ENCODE data around the gene ADAMTS1. TPM values are rescaled to one million over a fixed set of nuclear protein-coding genes. Genes with fewer than 3 reads are reported as not detected.
A peak's percentile ranks its signal among the peaks of the same experiment; 100 is the strongest.

The ADAMTS1 gene
- total and polyA plus RNA-seq, 4 donors, result 39.3 to 750 (median 324) TPM

GRCh38 chr21:26804895-26805609 is 40.2 kb downstream of the ADAMTS1 start:
- no peaks in the 10 kb centered on the region for H3K27me3 ChIP-seq (ENCODE audit: control insufficient read depth in 1 of 2, insufficient read depth in 2 of 2, low read length in 1 of 2)
- peaks cover 0 to 9% of the 10 kb centered on the region in 2 donors for H3K4me1 ChIP-seq (ENCODE audit: control insufficient read depth in 1 of 2, insufficient read depth in 2 of 2, low read length in 2 of 2)
- no peaks in the 10 kb centered on the region for H3K36me3 ChIP-seq (ENCODE audit: control insufficient read depth in 1 of 2, insufficient read depth in 2 of 2, low read length in 1 of 2)
- H3K27ac ChIP-seq (ENCODE audit: low read depth in 1 of 2, low read length in 2 of 2), result no peak overlapping the region
- DNase-seq (no peak), ATAC-seq (ENCODE audit: low FRiP score) (no peak)
- WGBS, 2 donors, result 58 to 74% methylated on average over 5 of the region's 5 CpGs
- no peak overlapping the region for H3K4me3 ChIP-seq (ENCODE audit: low read length in 2 of 2)
- H3K9me3 ChIP-seq (ENCODE audit: control insufficient read depth, low read length), result no peaks in the 10 kb centered on the region
- intact Hi-C loops (cut with DNase I), result no loop called here

GRCh38 chr21:26801498-26801897 is 43.7 kb downstream of the ADAMTS1 start:
- Histone ChIP-seq H3K36me3 (ENCODE audit: control insufficient read depth in 1 of 2, insufficient read depth in 2 of 2, low read length in 1 of 2) (no peaks in the 10 kb centered on the region), H3K9me3 (ENCODE audit: control insufficient read depth, low read length) (no peaks in the 10 kb centered on the region), H3K27me3 (ENCODE audit: control insufficient read depth in 1 of 2, insufficient read depth in 2 of 2, low read length in 1 of 2) (no peaks in the 10 kb centered on the region), H3K4me3 (ENCODE audit: low read length in 2 of 2) (no peak overlapping the region), H3K4me1 (ENCODE audit: control insufficient read depth in 1 of 2, insufficient read depth in 2 of 2, low read length in 2 of 2) (peaks cover 0 to 9% of the 10 kb centered on the region in 2 donors), H3K27ac (ENCODE audit: low read depth in 1 of 2, low read length in 2 of 2) (peak overlapping the region in 1 of 2 donors; percentile 15)
- intact Hi-C loops (cut with DNase I), result no loop called here
- 0 to 3% methylated on average over 1 of the region's 1 CpG for WGBS, 2 donors
- no peak for DNase-seq
- ATAC-seq (ENCODE audit: low FRiP score), result peak; percentile 28

- Histone ChIP-seq H3K4me1 (ENCODE audit: control insufficient read depth in 1 of 2, insufficient read depth in 2 of 2, low read length in 2 of 2) (peaks cover 0 to 9% of the 10 kb centered on the region in 2 donors), H3K9me3 (ENCODE audit: control insufficient read depth, low read length) (no peaks in the 10 kb centered on the region), H3K27ac (ENCODE audit: low read depth in 1 of 2, low read length in 2 of 2) (peak overlapping the region; percentile 15 to 89), H3K27me3 (ENCODE audit: control insufficient read depth in 1 of 2, insufficient read depth in 2 of 2, low read length in 1 of 2) (no peaks in the 10 kb centered on the region), H3K4me3 (ENCODE audit: low read length in 2 of 2) (no peak overlapping the region), H3K36me3 (ENCODE audit: control insufficient read depth in 1 of 2, insufficient read depth in 2 of 2, low read length in 1 of 2) (no peaks in the 10 kb centered on the region)
- DNase-seq (no peak), ATAC-seq (ENCODE audit: low FRiP score) (peak; percentile 67)
- 13 to 16% methylated on average over 9 of the region's 9 CpGs for WGBS, 2 donors
- intact Hi-C loops (cut with DNase I), result no loop called here
Measured at GRCh38 chr21:26800970-26801431, 44.2 kb downstream of the ADAMTS1 start.

GRCh38 chr21:26800455-26800854 is 44.8 kb downstream of the ADAMTS1 start:
- Histone ChIP-seq H3K9me3 (ENCODE audit: control insufficient read depth, low read length) (no peaks in the 10 kb centered on the region), H3K4me3 (ENCODE audit: low read length in 2 of 2) (no peak overlapping the region), H3K36me3 (ENCODE audit: control insufficient read depth in 1 of 2, insufficient read depth in 2 of 2, low read length in 1 of 2) (no peaks in the 10 kb centered on the region), H3K27me3 (ENCODE audit: control insufficient read depth in 1 of 2, insufficient read depth in 2 of 2, low read length in 1 of 2) (no peaks in the 10 kb centered on the region), H3K27ac (ENCODE audit: low read depth in 1 of 2, low read length in 2 of 2) (no peak overlapping the region), H3K4me1 (ENCODE audit: control insufficient read depth in 1 of 2, insufficient read depth in 2 of 2, low read length in 2 of 2) (peaks cover 0 to 9% of the 10 kb centered on the region in 2 donors)
- intact Hi-C loops (cut with DNase I), result no loop called here
- no peak for DNase-seq
- WGBS, 2 donors, result 86 to 89% methylated on average over 2 of the region's 2 CpGs
- ATAC-seq (ENCODE audit: low FRiP score), result no peak

GRCh38 chr21:26800001-26800400 is 45.2 kb downstream of the ADAMTS1 start:
- DNase-seq (no peak), ATAC-seq (ENCODE audit: low FRiP score) (no peak)
- H3K27ac ChIP-seq (ENCODE audit: low read depth in 1 of 2, low read length in 2 of 2), result no peak overlapping the region
- intact Hi-C loops (cut with DNase I), result no loop called here
- H3K4me1 ChIP-seq (ENCODE audit: control insufficient read depth in 1 of 2, insufficient read depth in 2 of 2, low read length in 2 of 2), result peaks cover 0 to 9% of the 10 kb centered on the region in 2 donors
- no peaks in the 10 kb centered on the region for H3K9me3 ChIP-seq (ENCODE audit: control insufficient read depth, low read length)
- no peaks in the 10 kb centered on the region for H3K27me3 ChIP-seq (ENCODE audit: control insufficient read depth in 1 of 2, insufficient read depth in 2 of 2, low read length in 1 of 2)
- H3K4me3 ChIP-seq (ENCODE audit: low read length in 2 of 2), result no peak overlapping the region
- no peaks in the 10 kb centered on the region for H3K36me3 ChIP-seq (ENCODE audit: control insufficient read depth in 1 of 2, insufficient read depth in 2 of 2, low read length in 1 of 2)
- WGBS, 2 donors, result 39 to 40% methylated on average over 3 of the region's 3 CpGs

GRCh38 chr21:26798856-26799751 is 46.1 kb downstream of the ADAMTS1 start:
- no peak for DNase-seq
- Histone ChIP-seq H3K36me3 (ENCODE audit: control insufficient read depth in 1 of 2, insufficient read depth in 2 of 2, low read length in 1 of 2) (no peaks in the 10 kb centered on the region), H3K27me3 (ENCODE audit: control insufficient read depth in 1 of 2, insufficient read depth in 2 of 2, low read length in 1 of 2) (no peaks in the 10 kb centered on the region), H3K9me3 (ENCODE audit: control insufficient read depth, low read length) (no peaks in the 10 kb centered on the region), H3K4me3 (ENCODE audit: low read length in 2 of 2) (no peak overlapping the region), H3K27ac (ENCODE audit: low read depth in 1 of 2, low read length in 2 of 2) (no peak overlapping the region), H3K4me1 (ENCODE audit: control insufficient read depth in 1 of 2, insufficient read depth in 2 of 2, low read length in 2 of 2) (peaks cover 0 to 9% of the 10 kb centered on the region in 2 donors)
- intact Hi-C loops (cut with DNase I), result loop anchor here in 1 of 2 donors (5.0 kb wide), 1 partner anchor 38 kb away; no protein-coding TSS in a partner anchor
- no peak for ATAC-seq (ENCODE audit: low FRiP score)
- 96 to 97% methylated on average over 8 of the region's 8 CpGs for WGBS, 2 donors

- no peaks in the 10 kb centered on the region for H3K9me3 ChIP-seq (ENCODE audit: control insufficient read depth, low read length)
- WGBS, 2 donors, result 94 to 95% methylated on average over 10 of the region's 10 CpGs
- H3K27me3 ChIP-seq (ENCODE audit: control insufficient read depth in 1 of 2, insufficient read depth in 2 of 2, low read length in 1 of 2), result no peaks in the 10 kb centered on the region
- H3K27ac ChIP-seq (ENCODE audit: low read depth in 1 of 2, low read length in 2 of 2), result no peak overlapping the region
- DNase-seq, result no peak
- intact Hi-C loops (cut with DNase I), result loop anchor here in 1 of 2 donors (5.0 kb wide), 1 partner anchor 39 kb away; no protein-coding TSS in a partner anchor
- H3K4me1 ChIP-seq (ENCODE audit: control insufficient read depth in 1 of 2, insufficient read depth in 2 of 2, low read length in 2 of 2), result peaks cover 0 to 7% of the 10 kb centered on the region in 2 donors
- no peak for ATAC-seq (ENCODE audit: low FRiP score)
- H3K4me3 ChIP-seq (ENCODE audit: low read length in 2 of 2), result no peak overlapping the region
- H3K36me3 ChIP-seq (ENCODE audit: control insufficient read depth in 1 of 2, insufficient read depth in 2 of 2, low read length in 1 of 2), result no peaks in the 10 kb centered on the region
Measured at GRCh38 chr21:26797878-26798456, 47.2 kb downstream of the ADAMTS1 start.

GRCh38 chr21:26795866-26796329 is 49.3 kb downstream of the ADAMTS1 start:
- no peak overlapping the region for H3K4me3 ChIP-seq (ENCODE audit: low read length in 2 of 2)
- 18 to 20% methylated on average over 6 of the region's 6 CpGs for WGBS, 2 donors
- H3K27me3 ChIP-seq (ENCODE audit: control insufficient read depth in 1 of 2, insufficient read depth in 2 of 2, low read length in 1 of 2), result no peaks in the 10 kb centered on the region
- ATAC-seq (ENCODE audit: low FRiP score), result peak; percentile 88
- no peaks in the 10 kb centered on the region for H3K36me3 ChIP-seq (ENCODE audit: control insufficient read depth in 1 of 2, insufficient read depth in 2 of 2, low read length in 1 of 2)
- no peak overlapping the region for H3K27ac ChIP-seq (ENCODE audit: low read depth in 1 of 2, low read length in 2 of 2)
- no peaks in the 10 kb centered on the region for H3K9me3 ChIP-seq (ENCODE audit: control insufficient read depth, low read length)
- peaks cover 0 to under 1% of the 10 kb centered on the region in 2 donors for H3K4me1 ChIP-seq (ENCODE audit: control insufficient read depth in 1 of 2, insufficient read depth in 2 of 2, low read length in 2 of 2)
- peak in 1 of 2 donors; percentile 55 for DNase-seq
- intact Hi-C loops (cut with DNase I), result loop anchor here in 1 of 2 donors (5.0 kb wide), 1 partner anchor 41 kb away; no protein-coding TSS in a partner anchor
